Measurements from ENCODE around the gene PSMC3. TPM values are rescaled to one million over a fixed set of nuclear protein-coding genes. Genes with fewer than 3 reads are reported as not detected.
A peak's percentile ranks its signal among the peaks of the same experiment; 100 is the strongest.

PSMC3 gene
- total RNA-seq, 1 donor, result 128 TPM

GRCh38 chr11:47431356-47432083 is 5.3 kb upstream of the PSMC3 start:
- DNase-seq (ENCODE audit: low read depth), result no peak
- H3K4me3 ChIP-seq (ENCODE audit: low read depth, low read length), result no peak overlapping the region
- TF ChIP-seq CTCF (IDR thresholded peaks at IDR 0.05; ENCODE audit: insufficient read depth, low read length), result no peak

GRCh38 chr11:47430524-47430923 is 4.3 kb upstream of the PSMC3 start:
- H3K4me3 ChIP-seq (ENCODE audit: low read depth, low read length), result no peak overlapping the region
- no peak for TF ChIP-seq CTCF (IDR thresholded peaks at IDR 0.05; ENCODE audit: insufficient read depth, low read length)
- DNase-seq (ENCODE audit: low read depth), result no peak

GRCh38 chr11:47425611-47426010 is 628 bp downstream of the PSMC3 start:
- peak overlapping the region; percentile 97 for H3K4me3 ChIP-seq (ENCODE audit: low read depth, low read length)
- no peak for TF ChIP-seq CTCF (IDR thresholded peaks at IDR 0.05; ENCODE audit: insufficient read depth, low read length)
- DNase-seq (ENCODE audit: low read depth), result no peak

- H3K4me3 ChIP-seq (ENCODE audit: low read depth, low read length), result no peak overlapping the region
- peak; percentile 43 for DNase-seq (ENCODE audit: low read depth)
- TF ChIP-seq CTCF (IDR thresholded peaks at IDR 0.05; ENCODE audit: insufficient read depth, low read length), result no peak
These were observed 7.6 kb downstream of the PSMC3 start for GRCh38 chr11:47418454-47419259.

- H3K4me3 ChIP-seq (ENCODE audit: low read depth, low read length), result no peak overlapping the region
- no peak for TF ChIP-seq CTCF (IDR thresholded peaks at IDR 0.05; ENCODE audit: insufficient read depth, low read length)
- DNase-seq (ENCODE audit: low read depth), result no peak
These were observed 8.5 kb downstream of the PSMC3 start for GRCh38 chr11:47417712-47418111.

- H3K4me3 ChIP-seq (ENCODE audit: low read depth, low read length), result peak overlapping the region; percentile 18
- no peak for TF ChIP-seq CTCF (IDR thresholded peaks at IDR 0.05; ENCODE audit: insufficient read depth, low read length)
These were observed 10.2 kb downstream of the PSMC3 start for GRCh38 chr11:47415949-47416472.

More at GRCh38 chr11:47415949-47416472, 10.2 kb downstream of the PSMC3 start:
- peak; percentile 96 for DNase-seq (ENCODE audit: low read depth)

All from fibroblast of the aortic adventitia (primary cell).